Stimulated activated CD4-positive, alpha-beta T cell treated with anti-CD3 and anti-CD28 coated beads, Interleukin-15, amount 100 ng/mL, for 48 hours (primary cell): ENCODE measurements around the gene OR4D6.
"Not testable (repeated sequence)": the region's sequence is repeated elsewhere in the genome, so short reads cannot be mapped to it uniquely, and the experiment has no call there.

Experiments
- DNase-seq, 2 donors: peaks; one replicate each; pipeline ENCODE4 v3.0.0-alpha.2; 2020; ENCODE audit warnings: low read depth in 2 of 2

OR4D6 gene

DNA sequence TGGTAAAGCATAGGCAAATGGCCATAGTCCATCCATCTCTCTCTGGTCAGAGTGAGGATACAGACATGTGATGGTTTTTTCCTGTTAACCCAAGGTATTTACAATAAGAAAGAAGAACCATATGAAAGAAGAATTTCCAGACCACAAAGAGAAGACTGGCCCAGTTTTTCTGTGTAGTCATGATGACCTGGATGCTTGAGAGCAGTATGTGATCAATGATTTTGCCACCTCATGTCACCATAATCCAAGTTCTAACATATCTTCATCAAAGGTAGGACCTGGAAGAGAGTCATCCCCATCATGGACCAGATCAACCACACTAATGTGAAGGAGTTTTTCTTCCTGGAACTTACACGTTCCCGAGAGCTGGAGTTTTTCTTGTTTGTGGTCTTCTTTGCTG lies at the start of gene OR4D6:
Gene OR4D6, plus strand, starts transcription at position 301 of the 400 bp plus-strand sequence. Its CDS starts 0 bp downstream, at position 301.
- DNase-seq = no peak

DNA sequence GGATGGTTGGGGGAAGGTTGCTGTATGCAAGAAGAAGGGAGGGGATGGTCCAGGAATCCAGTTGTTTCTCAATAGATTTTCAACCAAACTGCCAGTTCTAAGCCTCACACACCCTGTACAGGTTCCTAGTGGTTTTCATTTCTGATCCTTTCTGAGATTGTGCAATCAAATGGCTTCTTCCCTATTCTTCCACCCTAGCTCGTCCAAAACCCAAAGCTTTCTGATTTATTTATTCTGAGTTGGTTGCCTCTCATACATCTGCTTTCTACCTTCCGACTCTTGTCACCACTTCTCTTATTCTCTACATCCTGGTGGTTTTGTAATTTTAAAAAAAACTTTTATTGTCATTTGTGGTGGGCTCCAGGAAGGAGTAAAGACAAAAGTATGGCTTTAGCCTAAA lies 43.1 kb upstream of the OR4D6 start:
- DNase-seq = no peak

DNA sequence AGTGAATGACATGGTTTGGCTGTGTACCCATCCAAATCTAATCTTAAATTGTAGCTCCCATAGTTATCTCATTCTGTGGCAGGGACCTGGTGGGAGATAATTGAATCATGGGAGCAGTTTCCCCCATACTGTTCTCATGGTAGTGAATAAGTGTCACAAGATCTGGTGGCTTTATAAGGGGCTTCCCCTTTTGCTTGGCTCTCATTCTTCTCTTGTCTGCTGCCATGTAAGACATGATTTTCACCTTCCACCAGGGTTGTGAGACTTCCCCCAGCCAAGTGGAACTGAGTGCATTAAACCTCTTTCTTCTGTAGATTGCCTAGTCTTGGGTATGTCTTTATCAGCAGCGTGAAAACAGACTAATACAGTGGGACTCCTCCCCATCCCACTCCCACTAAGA lies 41.6 kb upstream of the OR4D6 start:
- DNase-seq = no peak

DNA sequence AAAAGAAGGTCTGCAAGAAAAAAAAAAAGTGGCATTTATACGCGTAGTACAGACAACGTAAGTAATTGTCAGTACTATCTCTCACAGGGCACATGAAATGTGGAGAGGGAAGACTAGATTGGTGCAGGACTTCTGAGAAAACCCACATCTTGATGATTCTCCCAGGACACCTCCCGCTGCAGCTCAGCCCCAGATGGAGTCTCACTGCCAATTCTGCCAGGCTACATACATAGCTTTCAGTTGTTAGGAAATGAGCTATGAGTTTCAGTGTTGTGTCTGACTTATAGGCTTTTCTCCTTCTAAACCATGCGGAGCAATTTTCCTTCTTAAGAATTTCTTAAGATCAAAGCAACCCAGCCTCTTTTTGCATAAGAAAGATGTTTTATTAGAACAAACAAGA lies 40.1 kb upstream of the OR4D6 start:
- no peak for DNase-seq

DNA sequence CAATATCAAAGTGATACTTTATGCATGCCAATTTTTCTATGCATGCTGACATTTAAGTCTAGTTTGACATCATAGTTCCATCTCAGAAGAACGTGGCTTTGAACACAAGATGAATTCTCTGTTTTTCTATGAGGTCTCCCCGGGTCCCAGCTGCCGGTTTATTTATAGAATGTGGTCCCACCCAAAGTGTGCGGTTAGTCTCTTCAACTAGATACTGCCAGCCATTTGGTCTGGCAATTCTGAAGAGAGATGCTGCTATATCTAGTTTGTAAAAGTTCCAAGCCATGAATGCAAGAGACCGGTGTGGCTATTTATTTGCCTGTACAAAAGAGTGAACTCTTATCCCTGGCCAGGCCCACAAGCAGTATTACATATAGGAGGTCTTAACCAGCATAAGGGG lies 39.7 kb upstream of the OR4D6 start:
- DNase-seq = no peak

DNA sequence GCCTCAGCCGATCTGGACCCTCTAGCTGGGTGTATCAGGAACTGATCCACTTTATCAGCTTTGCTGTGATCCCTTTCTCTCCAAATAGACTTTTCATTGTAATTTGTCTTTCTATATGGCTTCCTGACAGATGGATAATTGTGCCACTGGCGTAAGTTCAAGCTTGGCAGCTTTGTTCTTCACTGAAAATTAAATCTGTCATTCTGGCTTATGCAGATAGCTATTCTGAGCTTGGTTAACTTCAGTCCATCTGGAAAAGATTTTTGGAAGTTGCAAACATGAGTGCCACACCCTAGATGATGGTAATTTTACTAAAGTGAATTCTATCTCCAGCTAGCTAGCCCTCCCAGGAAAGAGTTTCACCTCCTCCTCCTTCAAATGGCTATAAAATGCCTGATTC lies 38.6 kb upstream of the OR4D6 start:
- no peak for DNase-seq

DNA sequence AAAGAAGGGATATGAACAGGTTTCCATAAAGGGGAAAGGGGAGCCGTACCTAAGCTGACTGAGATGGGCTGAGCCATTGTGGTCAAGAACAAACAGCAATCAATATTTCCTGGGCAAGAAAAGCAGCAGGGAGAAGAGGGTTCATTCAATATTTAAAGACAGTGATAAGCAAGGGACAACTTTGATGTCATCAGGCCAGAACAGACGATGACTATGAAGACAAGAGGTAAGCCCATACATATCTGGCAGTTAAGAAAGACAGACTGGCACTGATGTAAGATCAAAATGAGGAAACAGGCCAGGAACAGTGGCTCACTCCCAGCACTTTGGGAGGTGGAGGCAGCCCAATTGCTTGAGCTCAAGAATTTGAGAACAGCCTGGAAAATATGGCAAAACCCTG lies 32.9 kb upstream of the OR4D6 start:
- DNase-seq = no peak

DNA sequence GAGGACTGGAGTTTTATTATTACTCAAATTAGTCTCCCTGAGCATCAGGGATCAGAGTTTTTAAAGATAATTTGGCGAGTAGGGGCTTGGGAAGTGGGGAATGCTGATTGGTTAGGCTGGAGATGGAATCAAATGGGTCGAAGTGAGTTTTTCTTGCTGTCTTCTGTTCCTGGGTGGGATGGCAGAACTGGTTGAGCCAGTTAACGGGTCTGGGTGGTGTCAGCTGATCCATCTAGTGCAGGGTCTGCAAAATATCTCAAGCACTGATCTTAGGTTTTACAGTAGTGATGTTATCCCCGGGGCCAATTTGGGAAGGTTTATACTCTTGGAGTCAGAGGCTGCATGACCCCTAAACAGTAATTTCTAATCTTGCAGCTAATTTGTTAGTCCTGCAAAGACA lies 31.6 kb upstream of the OR4D6 start:
- DNase-seq = no peak

DNA sequence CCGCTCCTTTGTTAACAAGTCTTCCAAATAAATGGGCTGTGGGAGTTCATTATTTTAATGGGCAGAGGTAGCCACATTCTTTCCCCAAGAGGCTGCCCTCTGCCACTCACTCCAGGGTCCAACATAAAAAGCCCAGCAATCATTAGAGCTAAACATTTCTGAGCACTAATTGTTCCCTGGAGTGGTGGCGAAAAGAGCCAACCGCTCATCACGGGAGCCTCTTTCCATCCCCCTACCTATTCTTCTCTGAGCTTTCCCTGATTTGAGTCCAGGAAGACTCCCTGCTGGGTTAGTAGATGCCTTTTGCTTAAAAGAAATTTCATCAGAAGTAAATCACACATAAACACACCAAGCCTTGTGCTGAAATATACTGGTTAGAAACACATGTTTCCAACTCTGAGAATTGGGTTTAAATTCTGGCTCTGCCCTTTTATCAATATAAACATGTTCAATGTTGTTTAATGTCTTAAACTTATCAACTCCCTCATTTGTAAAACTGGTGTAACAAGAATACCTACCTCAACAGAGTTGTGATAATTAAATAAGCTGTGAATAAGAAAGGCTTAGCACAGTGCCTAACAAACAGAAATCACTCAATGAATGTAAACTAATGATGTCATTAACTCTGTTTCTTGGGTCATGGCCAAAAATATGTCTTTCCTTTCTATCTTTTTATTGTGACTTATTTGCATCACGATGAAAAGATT lies 30.2 kb upstream of the OR4D6 start, which contains the start of gene OR5A2:
Gene OR5A2, minus strand, starts transcription at position 53 of the 707 bp plus-strand sequence. CDS start 3,460 bp downstream, outside the sequence.
- no peak for DNase-seq

DNA sequence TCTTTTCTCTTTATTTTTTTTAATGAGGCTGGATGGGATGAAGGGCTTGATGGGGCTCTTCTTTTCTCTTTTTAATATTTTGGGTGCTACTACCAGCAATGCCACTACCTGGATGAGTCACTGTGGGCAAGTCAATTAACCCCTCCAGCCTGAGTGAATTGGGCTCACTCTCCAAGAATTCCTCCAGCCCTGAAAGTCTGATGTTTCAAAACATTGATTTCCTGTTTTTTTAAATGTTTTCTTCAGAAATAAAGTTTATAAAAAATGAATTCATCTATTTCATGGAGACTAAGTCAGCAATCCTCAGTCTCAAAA lies 29.7 kb upstream of the OR4D6 start:
- no peak for DNase-seq

DNA sequence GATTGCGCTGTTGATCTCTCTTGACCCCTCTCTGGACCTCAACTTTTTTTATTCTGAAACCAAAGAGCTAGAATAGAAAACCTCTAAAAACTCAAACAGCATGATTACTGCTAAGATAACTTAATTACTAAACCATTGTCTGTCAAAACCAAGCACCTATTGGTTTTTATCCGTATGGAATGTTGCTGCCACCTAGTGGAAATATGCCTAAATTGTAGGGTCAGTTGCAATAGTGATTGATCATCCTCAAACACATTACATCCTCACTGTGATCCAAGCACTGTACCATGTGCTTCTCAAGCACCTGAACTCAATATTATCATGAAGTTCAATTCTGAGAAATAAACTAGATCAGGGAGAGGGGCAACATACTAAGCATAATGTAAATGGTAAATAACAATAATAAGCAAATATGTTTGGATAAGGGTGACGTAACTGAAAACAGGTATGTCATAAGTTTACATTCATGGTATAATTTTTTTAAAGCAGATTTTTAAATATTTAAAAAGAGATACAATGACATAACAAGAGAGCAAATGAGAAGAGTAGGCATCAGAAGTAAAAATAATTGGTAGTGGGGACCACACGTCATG lies 26.7 kb upstream of the OR4D6 start:
- peak in 1 of 2 donors; percentile 30 for DNase-seq

DNA sequence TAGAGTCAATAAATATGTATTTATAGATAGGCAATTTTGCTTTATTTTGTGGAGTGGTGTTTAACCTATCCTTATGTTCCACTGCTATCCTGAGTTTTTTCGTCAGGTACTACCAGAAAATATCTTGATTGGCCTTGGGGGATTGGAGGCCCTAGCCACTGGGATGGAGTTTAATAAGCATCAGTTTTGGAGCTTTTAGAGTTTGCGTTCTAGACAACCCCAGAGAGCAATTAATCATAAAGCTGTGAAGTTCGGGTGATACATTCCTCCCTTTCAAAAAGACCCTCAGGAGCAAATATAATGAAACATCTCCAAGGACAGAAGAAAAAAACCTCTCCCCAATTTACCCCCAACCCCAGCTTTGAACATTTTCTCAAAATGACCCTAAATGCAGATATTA lies 20.6 kb upstream of the OR4D6 start, which contains the start of gene OR5A1:
Gene OR5A1, plus strand, starts transcription at position 301 of the 400 bp plus-strand sequence. CDS start 6,700 bp downstream, outside the sequence.
- DNase-seq = no peak

DNA sequence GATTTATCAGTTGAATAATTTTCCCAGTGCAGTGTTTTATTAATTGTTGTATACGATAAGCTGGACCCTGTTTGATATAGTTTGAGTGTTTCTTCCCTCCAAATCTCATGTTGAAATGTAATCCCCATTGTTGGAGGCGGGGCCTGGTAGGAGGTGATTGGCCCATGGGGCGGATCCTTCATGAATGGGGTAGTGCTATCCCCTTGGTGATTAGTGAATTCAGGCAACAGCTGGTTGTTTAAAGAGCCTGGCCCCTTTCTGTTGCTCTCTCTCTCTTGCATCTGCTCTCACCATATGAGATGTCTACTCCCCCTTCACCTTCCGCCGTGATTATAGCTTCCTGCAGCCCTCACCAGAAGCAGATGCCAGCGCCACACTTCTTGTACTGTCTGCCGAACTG lies 19.0 kb upstream of the OR4D6 start:
- DNase-seq = no peak

DNA sequence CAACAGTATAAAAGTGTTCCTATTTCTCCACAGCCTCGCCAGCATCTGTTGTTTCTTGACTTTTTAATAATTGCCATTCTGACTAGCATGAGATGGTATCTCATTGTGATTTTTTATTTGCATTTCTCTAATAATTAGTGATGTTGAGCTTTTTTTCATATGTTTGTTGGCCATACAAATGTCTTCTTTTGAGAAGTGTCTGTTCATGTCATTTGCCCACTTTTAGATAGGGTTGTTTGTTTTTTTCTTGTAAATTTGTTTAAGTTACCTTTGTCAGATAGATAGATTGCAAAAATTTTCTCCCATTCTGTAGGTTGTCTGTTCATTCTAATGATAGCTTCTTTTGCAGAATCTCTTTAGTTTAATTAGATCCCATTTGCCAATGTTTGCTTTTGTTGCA lies 11.1 kb upstream of the OR4D6 start:
- DNase-seq = not testable (repeated sequence)

DNA sequence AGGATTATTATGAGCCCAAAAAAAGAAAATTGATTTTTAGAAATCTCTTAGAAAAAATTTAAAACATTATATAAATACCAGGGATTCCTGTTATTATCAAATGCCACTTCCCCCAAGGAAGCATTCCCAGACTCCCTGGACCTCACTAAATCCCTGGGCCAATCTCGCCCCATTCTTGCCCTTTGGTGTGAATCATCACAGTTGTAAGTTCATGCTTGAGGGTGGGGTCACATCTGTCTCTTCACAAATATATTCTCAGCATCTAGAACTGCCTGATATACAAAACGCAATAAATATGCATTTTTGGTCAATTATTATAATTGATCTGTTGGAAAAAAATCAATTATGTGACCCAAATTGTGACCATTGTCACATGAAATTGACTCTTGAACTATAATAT lies 8.3 kb upstream of the OR4D6 start:
- no peak for DNase-seq

DNA sequence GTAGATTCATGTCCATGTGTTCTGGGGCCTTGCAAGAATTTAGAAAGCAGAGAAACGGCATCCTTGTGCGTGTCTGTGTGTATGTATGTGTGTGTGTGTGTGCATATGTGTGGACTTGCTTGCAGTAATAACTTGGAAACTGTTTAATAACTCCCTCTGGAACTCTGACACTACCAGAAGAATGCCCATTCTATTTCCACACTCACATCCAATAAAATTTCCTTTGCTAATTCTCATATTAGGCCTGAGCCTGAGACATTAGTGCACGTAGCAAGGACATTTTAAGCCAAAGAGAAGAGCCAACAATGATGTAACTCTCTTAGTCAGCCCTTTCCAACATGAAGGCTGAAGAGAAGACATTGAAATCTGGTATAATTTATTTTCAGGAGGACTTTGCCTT lies 3.2 kb downstream of the OR4D6 start:
- DNase-seq = no peak

DNA sequence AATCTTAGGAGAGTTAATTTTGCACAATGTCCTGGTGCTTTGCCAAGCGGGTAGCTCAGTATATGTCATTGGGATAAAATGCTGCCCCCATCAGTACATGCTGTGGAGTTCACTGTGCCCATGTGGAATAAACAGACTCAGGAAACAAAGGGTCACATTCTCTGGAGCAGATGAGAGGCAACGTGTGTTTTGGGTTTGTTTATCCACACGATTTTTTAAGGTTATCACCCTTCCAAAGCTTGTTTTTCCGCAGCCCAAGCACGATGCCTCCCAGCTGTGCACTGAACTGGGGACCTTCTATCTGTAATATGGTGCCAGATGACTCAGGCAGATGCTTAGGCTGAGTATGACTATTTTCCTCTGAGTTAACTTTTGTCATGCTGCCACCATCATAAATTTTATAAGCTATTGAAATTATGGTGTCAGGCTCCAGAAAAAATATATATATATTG lies 6.5 kb downstream of the OR4D6 start:
- DNase-seq = no peak

DNA sequence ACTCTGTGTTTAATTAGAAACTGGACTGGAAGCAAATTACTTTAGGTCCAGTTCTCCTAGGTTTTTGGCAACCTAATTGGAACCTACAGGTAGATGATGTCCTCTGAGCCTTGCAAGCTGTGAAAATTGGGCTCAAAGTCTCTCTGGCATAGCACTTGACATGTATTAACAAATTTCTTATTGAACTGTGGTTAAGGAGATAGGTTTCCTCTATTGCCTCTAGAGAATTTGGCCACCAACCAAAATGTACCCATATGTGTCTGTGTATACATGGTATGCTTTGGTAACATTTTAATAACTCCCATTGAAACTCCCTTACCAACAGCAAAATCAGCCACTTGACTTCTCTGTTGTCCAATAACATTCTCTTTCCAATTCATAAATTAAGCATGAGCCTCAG lies 16.3 kb downstream of the OR4D6 start, which contains the start of gene OR4D10:
Gene OR4D10, plus strand, starts transcription at position 301 of the 400 bp plus-strand sequence. CDS start 4,115 bp downstream, outside the sequence.
- no peak for DNase-seq

DNA sequence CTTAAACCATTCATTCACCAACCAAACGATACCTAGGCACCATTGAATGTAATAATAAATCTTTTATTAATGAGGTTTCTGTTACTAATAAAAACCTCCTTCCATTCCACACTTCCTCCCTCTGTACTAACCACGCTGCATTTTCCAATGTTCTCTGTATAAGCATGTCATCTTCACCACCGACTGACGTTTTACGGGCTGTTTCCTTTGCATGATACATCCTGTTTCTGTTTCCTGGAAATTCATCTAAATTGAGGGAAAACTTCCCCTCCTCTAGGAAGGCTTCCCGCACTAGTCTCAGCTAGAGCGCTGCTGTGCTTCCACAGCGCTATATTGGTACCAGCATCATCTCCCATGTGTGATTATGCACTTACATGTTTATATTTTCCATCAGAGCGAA lies 18.4 kb downstream of the OR4D6 start:
- DNase-seq = no peak

DNA sequence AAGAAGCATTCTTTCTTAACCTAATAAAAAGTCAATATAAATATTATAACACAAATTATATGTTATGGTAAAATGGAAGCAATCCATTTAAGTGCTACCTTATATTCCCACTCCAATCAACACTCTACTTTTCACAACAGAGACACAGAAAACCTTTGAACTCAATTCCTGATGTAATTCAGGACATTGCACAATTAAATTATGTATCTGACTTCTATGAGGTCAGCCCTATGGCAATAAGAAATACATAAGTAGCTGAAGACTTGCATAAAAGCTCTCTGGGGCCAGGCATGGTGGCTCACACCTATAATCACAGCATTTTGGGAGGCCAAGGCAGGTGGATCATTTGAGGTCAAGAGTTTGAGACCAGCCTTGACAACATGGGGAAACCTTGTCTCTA lies 23.1 kb downstream of the OR4D6 start:
- no peak for DNase-seq

DNA sequence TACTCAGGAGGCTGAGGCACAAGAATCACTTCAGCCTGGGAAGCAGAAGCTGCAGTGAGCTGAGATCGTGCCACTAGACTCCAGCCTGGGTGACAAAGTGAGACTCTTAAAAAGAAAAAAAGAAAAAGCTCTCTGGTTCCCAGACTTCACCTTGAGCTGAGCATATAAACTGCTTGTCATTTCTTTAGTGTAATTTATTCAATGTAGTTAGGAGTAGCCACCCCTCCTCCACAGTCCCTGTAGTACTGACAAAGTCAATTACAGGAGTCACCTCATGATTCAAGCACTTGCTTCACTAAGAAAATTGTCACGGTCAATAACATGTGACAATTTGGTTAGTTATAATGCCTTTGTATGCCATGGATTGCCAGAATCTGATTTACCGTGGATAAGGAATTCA lies 23.6 kb downstream of the OR4D6 start:
- no peak for DNase-seq

DNA sequence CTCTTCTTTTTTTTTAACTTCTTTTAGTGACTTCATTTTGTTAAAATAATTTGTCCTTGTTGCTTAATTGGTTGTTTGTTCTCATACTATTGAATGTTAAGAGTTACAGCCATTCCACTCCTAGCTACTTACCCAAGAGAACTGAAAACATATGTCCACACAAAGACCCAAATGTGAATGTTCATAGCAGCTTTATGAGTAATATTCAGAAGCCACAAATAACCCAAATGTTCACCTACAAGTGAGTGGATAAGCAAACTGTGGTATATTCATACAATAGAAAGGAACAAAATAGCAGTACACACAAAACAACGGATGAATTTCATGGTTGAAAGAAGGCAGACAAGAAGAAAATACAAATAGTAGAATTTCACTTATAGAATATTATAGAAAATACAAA lies 45.2 kb downstream of the OR4D6 start:
- no peak for DNase-seq

DNA sequence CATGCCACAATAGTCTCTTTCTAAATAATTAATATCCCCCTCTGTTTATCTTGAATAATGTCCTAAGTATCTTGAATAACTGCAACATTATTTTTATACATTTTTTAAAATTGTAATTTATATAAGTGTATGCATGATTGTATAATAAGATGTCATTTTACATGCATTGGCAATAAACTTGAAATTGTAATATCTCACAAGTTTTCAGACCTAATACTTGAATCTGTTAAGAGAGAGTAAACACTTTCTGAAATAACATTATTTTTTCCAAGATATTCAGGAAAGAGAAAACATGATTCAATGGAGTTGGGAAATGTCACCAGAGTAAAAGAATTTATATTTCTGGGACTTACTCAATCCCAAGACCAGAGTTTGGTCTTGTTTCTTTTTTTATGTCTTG lies 46.5 kb downstream of the OR4D6 start, which contains the start of gene OR4D11:
Gene OR4D11, plus strand, starts transcription at position 301 of the 400 bp plus-strand sequence. Its CDS starts 0 bp downstream, at position 301.
- DNase-seq = no peak
